CD14-positive monocyte (primary cell): ENCODE measurements around the gene TUBB1. TPM values are rescaled to one million over a fixed set of nuclear protein-coding genes. Genes with fewer than 3 reads are reported as not detected.

ENCODE experiments used
- DNase-seq, 3 donors: peaks; one replicate each; pipeline ENCODE4 v3.0.0-alpha.2; 2011 to 2022
- H2AFZ ChIP-seq: 2 replicates; pipeline ENCODE4 v1.6.0; 2012; ENCODE audit warnings: mild to moderate bottlenecking, low read depth, low read length, inconsistent platforms; ENCODE audit not compliant: insufficient read depth, poor library complexity, severe bottlenecking
- H3K27ac ChIP-seq, 2 donors: 1 replicate in 1 of 2; 2 replicates in 1 of 2; pipeline ENCODE4 v1.5.1; 2012 to 2013; ENCODE audit warnings: low read length in 2 of 2, control low read depth in 1 of 2, inconsistent platforms in 1 of 2, low read depth in 1 of 2, mild to moderate bottlenecking in 1 of 2
- H3K27me3 ChIP-seq, 2 donors: one replicate each; pipeline versions ENCODE4 v1.6.0 to v1.6.1; 2011 to 2013; ENCODE audit warnings: low read length in 2 of 2; ENCODE audit not compliant: control insufficient read depth in 2 of 2, insufficient read depth in 2 of 2
- H3K36me3 ChIP-seq, 2 donors: replicated peaks in 1 of 2; 1 replicate in 1 of 2; 2 replicates in 1 of 2; pipeline versions ENCODE4 v1.5.1 to v1.6.1; 2012 to 2013; ENCODE audit warnings: low read length in 2 of 2, control low read depth in 1 of 2, inconsistent platforms in 1 of 2, mild to moderate bottlenecking in 1 of 2; ENCODE audit not compliant: insufficient read depth in 2 of 2, control insufficient read depth in 1 of 2
- H3K4me1 ChIP-seq, 2 donors: 1 replicate in 1 of 2; 2 replicates in 1 of 2; pipeline versions ENCODE4 v1.5.1 to v1.6.1; 2012 to 2013; ENCODE audit warnings: low read length in 2 of 2, control low read depth in 1 of 2, inconsistent platforms in 1 of 2, mild to moderate bottlenecking in 1 of 2, moderate library complexity in 1 of 2; ENCODE audit not compliant: insufficient read depth in 2 of 2, control insufficient read depth in 1 of 2
- H3K4me2 ChIP-seq: replicated peaks from 2 replicates; pipeline ENCODE3; 2012; ENCODE audit warnings: low read length, moderate library complexity, mild to moderate bottlenecking; ENCODE audit not compliant: poor library complexity, severe bottlenecking; ENCODE audit errors: extremely low read depth
- H3K4me3 ChIP-seq, 3 experiments: fragments of 200-600 bp in 1 of 3; sonication (generic) in 1 of 3; replicated peaks in 1 of 3; 1 replicate in 2 of 3; 2 replicates in 1 of 3; pipeline ENCODE4 v1.5.1; 2011 to 2013; ENCODE audit warnings: low read length in 3 of 3, mild to moderate bottlenecking in 3 of 3, control low read depth in 2 of 3, low read depth in 2 of 3, inconsistent platforms in 1 of 3, moderate library complexity in 1 of 3
- H3K79me2 ChIP-seq: 2 replicates; pipeline ENCODE4 v1.6.0; 2012; ENCODE audit warnings: mild to moderate bottlenecking, control low read depth, inconsistent platforms, low read length, moderate library complexity; ENCODE audit not compliant: insufficient read depth
- H3K9ac ChIP-seq: 2 replicates; pipeline ENCODE4 v1.6.0; 2017; ENCODE audit warnings: low read length, mild to moderate bottlenecking; ENCODE audit not compliant: insufficient read depth, poor library complexity, severe bottlenecking
- H3K9me3 ChIP-seq, 2 donors: replicated peaks in 1 of 2; 1 replicate in 1 of 2; 2 replicates in 1 of 2; pipeline versions ENCODE4 v1.5.1 to v1.6.1; 2012 to 2013; ENCODE audit warnings: low read length in 2 of 2, control low read depth in 1 of 2; ENCODE audit not compliant: control insufficient read depth in 1 of 2, insufficient read depth in 1 of 2
- H4K20me1 ChIP-seq: 2 replicates; pipeline ENCODE4 v1.6.0; 2012; ENCODE audit warnings: mild to moderate bottlenecking, low read length, control low read depth, moderate library complexity; ENCODE audit not compliant: insufficient read depth
- H3K27ac Mint-ChIP-seq, 7 donors: one replicate each; pipeline ENCODE4 v1.8.0; 2020; ENCODE audit warnings: mild to moderate bottlenecking in 7 of 7, mixed read lengths in 7 of 7, moderate library complexity in 6 of 7, inconsistent platforms in 2 of 7
- H3K27me3 Mint-ChIP-seq, 3 donors: one replicate each; pipeline ENCODE4 v1.8.0; 2021 to 2022; ENCODE audit warnings: low read depth in 3 of 3, mild to moderate bottlenecking in 3 of 3, mixed read lengths in 3 of 3, moderate library complexity in 3 of 3, inconsistent platforms in 1 of 3
- H3K36me3 Mint-ChIP-seq, 2 donors: one replicate each; pipeline ENCODE4 v1.8.0; 2020; ENCODE audit warnings: mixed read lengths in 2 of 2, inconsistent platforms in 1 of 2, mild to moderate bottlenecking in 1 of 2
- H3K4me1 Mint-ChIP-seq: one replicate; pipeline ENCODE4 v1.8.0; 2020; ENCODE audit warnings: mild to moderate bottlenecking, mixed read lengths
- H3K4me3 Mint-ChIP-seq, 2 donors: one replicate each; pipeline ENCODE4 v1.8.0; 2020; ENCODE audit warnings: mild to moderate bottlenecking in 2 of 2, mixed read lengths in 2 of 2, moderate library complexity in 1 of 2
- H3K9me3 Mint-ChIP-seq, 7 donors: one replicate each; pipeline ENCODE4 v1.8.0; 2020 to 2022; ENCODE audit warnings: mixed read lengths in 7 of 7, mild to moderate bottlenecking in 6 of 7, moderate library complexity in 6 of 7, inconsistent platforms in 2 of 7
- CTCF ChIP-seq: fragments of 200-600 bp; IDR thresholded peaks from one replicate; pipeline ENCODE4 v1.8.0; 2022; ENCODE audit warnings: antibody characterized with exemption, mild to moderate bottlenecking
- WGBS: methylation state at CpG from one replicate; pipeline ENCODE4 v1.1.5; 2013; ENCODE audit warnings: missing lambda C conversion rate; ENCODE audit not compliant: insufficient coverage; 5-methylcytosine and 5-hydroxymethylcytosine counted together
- intact Hi-C, 2 donors: fragments of 100-400 bp; cut with micrococcal nuclease; formaldehyde crosslinking; loops; one replicate each; pipeline versions ENCODE4 v1.15.0 to v1.15.1; 2023
- polyA plus RNA-seq, 3 donors: library from polyadenylated mRNA; depleted of rRNA in 1 of 3; unstranded in 2 of 3; stranded (reverse) in 1 of 3; fragments of 300-500 nt in 2 of 3; fragments of >200 nt in 1 of 3; fragmentation: Illumina TruSeq in 2 of 3; gene quantifications; 1 replicate in 2 of 3; 2 replicates in 1 of 3; pipeline ENCODE4 v1.2.3, GENCODE V29; 2012 to 2021

Gene TUBB1
- polyA plus RNA-seq, 3 donors, result 0.09 to 3.1 (median 2.4) TPM

GRCh38 chr20:58973179-58973578, 46.0 kb upstream of the TUBB1 start:
- no peaks in the 10 kb centered on the region for H3K79me2 ChIP-seq

GRCh38 chr20:58973866-58974265, 45.4 kb upstream of the TUBB1 start:
- H3K4me3 ChIP-seq, result peak overlapping the region in 1 of 3 experiments; percentile 5
- peaks cover 11% of the 10 kb centered on the region for H3K4me1 Mint-ChIP-seq
- H3K27ac Mint-ChIP-seq, result peak overlapping the region in 6 of 7 donors; percentile 6 to 84 (median 50)
- no peak overlapping the region for H2AFZ ChIP-seq
- no peaks in the 10 kb centered on the region for H3K36me3 Mint-ChIP-seq
- intact Hi-C loops, result loop anchor here in 1 of 2 donors (5.0 kb wide), 1 partner anchor 52 kb away; no protein-coding TSS in a partner anchor
- peak overlapping the region; percentile 46 for H3K4me2 ChIP-seq
- H3K4me1 ChIP-seq, result peaks cover 10 to 11% of the 10 kb centered on the region in 2 donors
- peak overlapping the region; percentile 21 to 82 for H3K4me3 Mint-ChIP-seq
- no peak overlapping the region for H3K27ac ChIP-seq
- no peak for TF ChIP-seq CTCF
- H3K36me3 ChIP-seq, result no peaks in the 10 kb centered on the region
- H3K9me3 ChIP-seq, result peaks cover 13 to 18% of the 10 kb centered on the region in 2 donors
- 14% methylated on average over 3 of the region's 3 CpGs for WGBS
- peaks cover 4 to 8% (median 5%) of the 10 kb centered on the region in 3 donors for H3K27me3 Mint-ChIP-seq
- DNase-seq, result peak in 1 of 3 donors; percentile 23
- H3K9me3 Mint-ChIP-seq, result peaks cover 3 to 24% (median 15%) of the 10 kb centered on the region in 7 donors
- H3K9ac ChIP-seq, result no peak overlapping the region
- no peaks in the 10 kb centered on the region for H3K79me2 ChIP-seq
- no peaks in the 10 kb centered on the region for H3K27me3 ChIP-seq
- H4K20me1 ChIP-seq, result no peaks in the 10 kb centered on the region

More at GRCh38 chr20:58973179-58973578, 46.0 kb upstream of the TUBB1 start:
- Histone ChIP-seq H3K9ac (no peak overlapping the region), H4K20me1 (no peaks in the 10 kb centered on the region), H3K9me3 (peaks cover 13 to 18% of the 10 kb centered on the region in 2 donors), H3K27ac (no peak overlapping the region), H3K36me3 (no peaks in the 10 kb centered on the region), H3K27me3 (no peaks in the 10 kb centered on the region), H3K4me3 (no peak overlapping the region), H3K4me1 (peaks cover 10 to 11% of the 10 kb centered on the region in 2 donors), H2AFZ (no peak overlapping the region), H3K4me2 (no peak overlapping the region)
- peaks cover 5 to 7% (median 6%) of the 10 kb centered on the region in 3 donors for H3K27me3 Mint-ChIP-seq
- peaks cover 3 to 24% (median 15%) of the 10 kb centered on the region in 7 donors for H3K9me3 Mint-ChIP-seq
- intact Hi-C loops, result loop anchor here in 1 of 2 donors (5.0 kb wide), 1 partner anchor 51 kb away; no protein-coding TSS in a partner anchor
- peaks cover 11% of the 10 kb centered on the region for H3K4me1 Mint-ChIP-seq
- H3K36me3 Mint-ChIP-seq, result no peaks in the 10 kb centered on the region
- WGBS, result 95% methylated on average over 3 of the region's 4 CpGs
- DNase-seq, result no peak
- H3K4me3 Mint-ChIP-seq, result no peak overlapping the region
- TF ChIP-seq CTCF, result no peak
- peak overlapping the region in 2 of 7 donors; percentile 17 to 37 for H3K27ac Mint-ChIP-seq
